ENCODE data around the gene UMAD1. TPM values are rescaled to one million over a fixed set of nuclear protein-coding genes. Genes with fewer than 3 reads are reported as not detected.
"Not testable (repeated sequence)": the region's sequence is repeated elsewhere in the genome, so short reads cannot be mapped to it uniquely, and the experiment has no call there.

UMAD1 gene
- total RNA-seq, 8 experiments from 2014 or later, result 7.8 to 19.1 (median 12.5) TPM

GRCh38 chr7:7820939-7821338 is 180.4 kb downstream of the UMAD1 start:
- 38 to 83% (median 47%) methylated on average over 2 to 3 of the region's 3 CpGs for WGBS, 10 experiments
- H3K4me3 ChIP-seq, result no peak overlapping the region

GRCh38 chr7:7821517-7821916 is 181.0 kb downstream of the UMAD1 start:
- Histone ChIP-seq H3K4me3 (no peak overlapping the region), H3K4me1 (replicated peaks in 1 of 2) (peaks cover 3 to 24% of the 10 kb centered on the region in 2 donors), H3K27ac (no peak overlapping the region)
- in situ Hi-C loops (cut with MboI; ENCODE audit: low pct_unique_long_range_greater_than_20kb in 2 of 9, low sequenced_read_pairs in 9 of 9, unreplicated experiment in 9 of 9), result no loop called here
- WGBS, 10 experiments, result 0 to 100% (median 51%) methylated on average over 1 to 3 of the region's 3 CpGs; no CpG with 5 or more reads in 2 of the 10 experiments
- peak in 3 of 8 experiments; percentile 41 to 71 (median 45) for ATAC-seq (replicated peaks in 6 of 8)

More at GRCh38 chr7:7820939-7821338, 180.4 kb downstream of the UMAD1 start:
- ATAC-seq (replicated peaks in 6 of 8), result no peak
- Histone ChIP-seq H3K27ac (no peak overlapping the region), H3K4me1 (replicated peaks in 1 of 2) (peaks cover 3 to 24% of the 10 kb centered on the region in 2 donors)
- in situ Hi-C loops (cut with MboI; ENCODE audit: low pct_unique_long_range_greater_than_20kb in 2 of 9, low sequenced_read_pairs in 9 of 9, unreplicated experiment in 9 of 9), result no loop called here

GRCh38 chr7:7825294-7825693 is 184.7 kb downstream of the UMAD1 start:
- H3K27ac ChIP-seq; in situ Hi-C loops (cut with MboI; ENCODE audit: low pct_unique_long_range_greater_than_20kb in 2 of 9, low sequenced_read_pairs in 9 of 9, unreplicated experiment in 9 of 9); ATAC-seq (replicated peaks in 6 of 8); H3K4me3 ChIP-seq: not testable (repeated sequence)
- peaks cover 3 to 24% of the 10 kb centered on the region in 2 donors for H3K4me1 ChIP-seq (replicated peaks in 1 of 2)

- in situ Hi-C loops (cut with MboI; ENCODE audit: low pct_unique_long_range_greater_than_20kb in 2 of 9, low sequenced_read_pairs in 9 of 9, unreplicated experiment in 9 of 9), result no loop called here
- Histone ChIP-seq H3K4me3 (no peak overlapping the region), H3K27ac (no peak overlapping the region), H3K4me1 (replicated peaks in 1 of 2) (no peaks in the 10 kb centered on the region)
- WGBS, 10 experiments, result 82 to 100% (median 92%) methylated on average over 1 to 2 of the region's 2 CpGs
- ATAC-seq (replicated peaks in 6 of 8), result peak in 2 of 8 experiments; percentile 33 to 52
Measured at GRCh38 chr7:7829667-7830066, 189.1 kb downstream of the UMAD1 start.

DNA sequence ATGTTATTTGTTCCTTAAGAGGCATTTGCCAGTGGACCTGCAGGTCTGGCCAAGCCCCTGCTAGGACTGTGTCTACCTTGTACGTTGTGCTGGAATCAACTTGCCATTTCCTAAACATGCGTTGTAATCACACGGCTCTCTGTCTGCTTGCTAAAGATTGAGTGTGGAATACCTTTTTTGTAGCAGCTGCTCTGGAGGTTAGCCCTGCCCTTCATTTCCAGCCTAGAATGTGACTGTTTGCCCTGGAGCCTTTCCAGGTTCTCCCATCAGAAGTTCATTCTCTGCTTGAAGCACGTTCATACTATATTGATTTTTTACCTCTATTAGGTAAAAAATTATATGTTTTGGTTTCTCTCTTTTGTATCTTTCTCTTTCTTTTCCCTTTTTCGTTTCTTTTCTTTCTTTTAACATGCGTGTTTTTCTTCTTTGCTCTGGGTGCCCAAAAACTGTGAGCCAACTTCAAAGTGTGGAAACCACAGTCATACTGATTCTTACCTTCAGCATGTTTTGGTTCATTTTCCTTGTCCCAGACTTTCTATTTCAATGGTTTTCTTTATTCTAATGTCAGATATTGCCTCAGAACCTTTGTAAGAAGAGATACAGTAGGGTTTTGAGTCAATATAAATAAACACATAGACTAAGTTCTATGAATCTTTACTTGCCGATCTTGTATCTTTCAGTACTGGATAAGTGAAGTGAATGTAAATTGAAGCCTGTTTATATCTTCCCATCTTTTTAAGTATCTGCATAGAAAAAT is 189.7 kb downstream of the UMAD1 start:
- in situ Hi-C loops (cut with MboI; ENCODE audit: low pct_unique_long_range_greater_than_20kb in 2 of 9, low sequenced_read_pairs in 9 of 9, unreplicated experiment in 9 of 9), result no loop called here
- 58 to 99% (median 85%) methylated on average over 3 to 7 of the region's 7 CpGs for WGBS, 10 experiments
- Histone ChIP-seq H3K27ac (no peak overlapping the region), H3K4me3 (no peak overlapping the region), H3K4me1 (replicated peaks in 1 of 2) (no peaks in the 10 kb centered on the region)
- peak in 2 of 8 experiments; percentile 41 to 52 for ATAC-seq (replicated peaks in 6 of 8)

DNA sequence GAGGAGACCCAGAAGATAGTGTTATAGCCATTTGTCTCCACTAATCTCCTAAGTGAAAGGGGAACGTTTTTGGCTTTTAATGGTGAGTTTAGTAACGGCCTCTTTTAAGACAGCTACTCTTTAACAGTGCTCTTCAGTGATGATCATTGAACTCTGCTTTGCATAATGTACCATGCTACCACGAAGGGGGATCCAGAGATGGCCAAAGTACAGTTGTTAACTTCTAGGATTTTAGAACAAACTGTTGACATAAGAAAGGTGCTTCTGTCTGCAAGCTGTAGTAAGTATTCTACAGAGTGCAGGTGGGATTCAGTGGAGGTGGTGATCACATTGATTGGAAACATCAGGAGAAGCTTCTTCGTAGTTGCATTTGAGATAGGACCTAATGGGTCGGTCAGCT is 192.0 kb downstream of the UMAD1 start:
- Histone ChIP-seq H3K27ac (no peak overlapping the region), H3K4me1 (replicated peaks in 1 of 2) (no peaks in the 10 kb centered on the region), H3K4me3 (no peak overlapping the region)
- in situ Hi-C loops (cut with MboI; ENCODE audit: low pct_unique_long_range_greater_than_20kb in 2 of 9, low sequenced_read_pairs in 9 of 9, unreplicated experiment in 9 of 9), result no loop called here
- no peak for ATAC-seq (replicated peaks in 6 of 8)
- WGBS, 10 experiments, result 63 to 94% (median 86%) methylated on average over 2 to 5 of the region's 5 CpGs; no CpG with 5 or more reads in 1 of the 10 experiments

DNA sequence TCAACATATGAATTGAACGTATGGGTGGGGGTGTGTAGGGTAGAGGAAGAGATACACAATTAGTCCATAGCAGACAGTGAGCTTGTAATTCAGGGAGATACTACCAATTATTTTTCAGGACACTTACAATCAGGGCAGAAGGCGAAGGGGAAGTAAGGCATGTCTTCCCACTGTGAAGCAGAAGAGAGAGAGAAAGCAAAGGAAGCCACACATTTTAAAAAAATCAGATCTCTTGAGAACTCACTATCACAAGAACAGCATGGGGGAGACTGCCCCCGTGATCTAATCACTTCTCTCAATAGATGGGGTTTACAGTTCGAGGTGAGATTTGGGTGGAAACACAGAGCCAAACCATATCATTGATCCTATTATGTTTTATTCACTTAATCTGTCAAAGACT is 194.2 kb downstream of the UMAD1 start:
- Histone ChIP-seq H3K4me3 (no peak overlapping the region), H3K4me1 (replicated peaks in 1 of 2) (no peaks in the 10 kb centered on the region), H3K27ac (no peak overlapping the region)
- in situ Hi-C loops (cut with MboI; ENCODE audit: low pct_unique_long_range_greater_than_20kb in 2 of 9, low sequenced_read_pairs in 9 of 9, unreplicated experiment in 9 of 9), result no loop called here
- no peak for ATAC-seq (replicated peaks in 6 of 8)
- WGBS, 10 experiments, result 20 to 83% (median 52%) methylated on average over 2 to 4 of the region's 4 CpGs; no CpG with 5 or more reads in 1 of the 10 experiments

DNA sequence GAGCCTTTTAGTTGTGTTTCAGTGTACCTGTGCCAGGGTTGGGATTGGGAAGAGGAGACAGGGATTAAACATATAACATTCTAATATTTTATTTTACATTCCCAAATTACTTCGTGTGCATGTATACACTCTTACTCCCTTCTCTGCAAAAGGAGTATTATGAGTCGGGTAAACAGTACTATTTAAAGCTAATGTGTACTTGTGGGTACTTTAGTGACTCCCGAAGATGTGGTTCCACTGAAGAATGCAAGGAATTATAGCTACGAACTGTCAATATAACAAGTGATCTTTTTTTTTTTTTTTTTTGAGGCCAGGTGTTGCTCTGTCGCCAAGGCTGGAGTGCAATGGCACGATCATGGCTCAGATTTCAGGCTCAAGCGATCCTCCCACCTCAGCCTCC is 200.5 kb downstream of the UMAD1 start:
- ATAC-seq (replicated peaks in 6 of 8), result no peak
- H3K27ac ChIP-seq, result no peak overlapping the region
- in situ Hi-C loops (cut with MboI; ENCODE audit: low pct_unique_long_range_greater_than_20kb in 2 of 9, low sequenced_read_pairs in 9 of 9, unreplicated experiment in 9 of 9), result no loop called here
- no peaks in the 10 kb centered on the region for H3K4me1 ChIP-seq (replicated peaks in 1 of 2)
- H3K4me3 ChIP-seq, result no peak overlapping the region
- 40 to 97% (median 92%) methylated on average over 1 to 7 of the region's 7 CpGs; no CpG with 5 or more reads in 2 of the 10 experiments for WGBS, 10 experiments

GRCh38 chr7:7843240-7843639 is 202.7 kb downstream of the UMAD1 start:
- 82 to 100% (median 92%) methylated on average over 1 to 5 of the region's 5 CpGs for WGBS, 10 experiments
- Histone ChIP-seq H3K4me1 (replicated peaks in 1 of 2) (no peaks in the 10 kb centered on the region), H3K4me3 (no peak overlapping the region), H3K27ac (no peak overlapping the region)
- no peak for ATAC-seq (replicated peaks in 6 of 8)
- in situ Hi-C loops (cut with MboI; ENCODE audit: low pct_unique_long_range_greater_than_20kb in 2 of 9, low sequenced_read_pairs in 9 of 9, unreplicated experiment in 9 of 9), result no loop called here

DNA sequence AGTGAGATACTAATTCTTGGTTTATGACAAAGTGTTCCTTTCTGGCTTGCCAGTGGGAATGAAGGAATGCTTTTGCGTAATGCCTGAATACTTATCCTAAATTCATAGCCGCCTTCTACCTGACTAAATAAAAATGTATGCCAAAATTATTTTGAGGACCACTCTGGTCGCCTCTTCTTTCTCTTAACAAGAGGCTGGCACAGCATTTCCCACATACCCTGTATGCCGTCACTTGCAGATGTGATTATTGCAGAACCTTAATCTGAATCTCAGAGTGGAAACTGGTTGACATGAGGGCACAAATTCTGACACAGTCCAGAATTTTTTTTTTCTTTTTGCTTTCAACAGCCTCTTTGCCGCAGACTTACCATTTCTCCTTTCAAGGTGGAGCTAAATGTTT is 203.4 kb downstream of the UMAD1 start:
- H3K4me3 ChIP-seq, result no peak overlapping the region
- no peak for ATAC-seq (replicated peaks in 6 of 8)
- H3K27ac ChIP-seq, result no peak overlapping the region
- in situ Hi-C loops (cut with MboI; ENCODE audit: low pct_unique_long_range_greater_than_20kb in 2 of 9, low sequenced_read_pairs in 9 of 9, unreplicated experiment in 9 of 9), result no loop called here
- WGBS, 10 experiments, result 48 to 80% (median 67%) methylated on average over 2 to 5 of the region's 5 CpGs; no CpG with 5 or more reads in 1 of the 10 experiments
- no peaks in the 10 kb centered on the region for H3K4me1 ChIP-seq (replicated peaks in 1 of 2)

DNA sequence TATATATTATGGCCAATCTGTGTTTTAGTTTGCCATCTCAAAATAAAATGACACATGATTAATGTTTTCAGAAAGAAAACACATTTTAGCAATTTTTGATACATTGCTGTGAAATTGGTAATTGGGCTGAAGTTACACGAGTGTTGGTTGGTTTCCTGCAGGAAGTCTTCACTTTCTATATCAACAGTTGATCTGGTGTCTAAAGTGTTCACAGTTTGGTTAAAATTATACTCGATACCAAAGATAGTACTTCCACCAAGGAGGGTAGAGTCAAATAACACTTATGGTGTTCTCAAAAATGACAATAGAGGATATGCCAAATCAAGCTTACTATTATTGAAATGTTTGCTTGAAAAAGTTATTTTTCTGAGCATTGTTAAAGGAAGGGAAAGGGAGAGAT is 207.7 kb downstream of the UMAD1 start:
- in situ Hi-C loops (cut with MboI; ENCODE audit: low pct_unique_long_range_greater_than_20kb in 2 of 9, low sequenced_read_pairs in 9 of 9, unreplicated experiment in 9 of 9), result no loop called here
- Histone ChIP-seq H3K4me1 (replicated peaks in 1 of 2) (no peaks in the 10 kb centered on the region), H3K4me3 (no peak overlapping the region), H3K27ac (no peak overlapping the region)
- no peak for ATAC-seq (replicated peaks in 6 of 8)
- WGBS, 10 experiments, result 33 to 100% (median 89%) methylated on average over 1 to 2 of the region's 2 CpGs; no CpG with 5 or more reads in 1 of the 10 experiments

- no peak for ATAC-seq (replicated peaks in 6 of 8)
Measured at GRCh38 chr7:7848892-7849291, 208.3 kb downstream of the UMAD1 start.

DNA sequence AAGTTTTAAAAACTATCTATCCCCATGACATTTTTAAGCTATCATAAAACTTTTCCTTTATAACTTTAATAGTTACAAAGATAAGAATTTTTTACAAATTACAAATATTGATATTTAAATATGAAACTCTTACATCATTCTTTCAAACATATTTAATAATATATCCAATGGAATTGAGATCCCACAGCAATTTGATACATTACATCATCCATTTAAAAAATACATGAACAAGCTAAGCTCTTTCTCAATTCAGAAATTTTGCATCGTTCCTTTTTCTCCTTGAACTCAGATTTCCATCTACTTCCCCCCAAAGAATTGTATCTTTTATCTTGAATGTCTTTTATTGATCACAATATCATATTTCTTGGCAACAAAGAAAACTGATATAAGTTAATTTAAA is 209.6 kb downstream of the UMAD1 start:
- in situ Hi-C loops (cut with MboI; ENCODE audit: low pct_unique_long_range_greater_than_20kb in 2 of 9, low sequenced_read_pairs in 9 of 9, unreplicated experiment in 9 of 9), result no loop called here
- no peak for ATAC-seq (replicated peaks in 6 of 8)

More at GRCh38 chr7:7848892-7849291, 208.3 kb downstream of the UMAD1 start:
- WGBS, 10 experiments, result 76 to 100% (median 86%) methylated on average over 1 to 3 of the region's 3 CpGs; no CpG with 5 or more reads in 1 of the 10 experiments
- Histone ChIP-seq H3K4me1 (replicated peaks in 1 of 2) (no peaks in the 10 kb centered on the region), H3K27ac (no peak overlapping the region), H3K4me3 (no peak overlapping the region)
- in situ Hi-C loops (cut with MboI; ENCODE audit: low pct_unique_long_range_greater_than_20kb in 2 of 9, low sequenced_read_pairs in 9 of 9, unreplicated experiment in 9 of 9), result no loop called here

GRCh38 chr7:7851381-7851780 is 210.8 kb downstream of the UMAD1 start:
- no peak overlapping the region for H3K4me3 ChIP-seq
- in situ Hi-C loops (cut with MboI; ENCODE audit: low pct_unique_long_range_greater_than_20kb in 2 of 9, low sequenced_read_pairs in 9 of 9, unreplicated experiment in 9 of 9), result no loop called here
- no peaks in the 10 kb centered on the region for H3K4me1 ChIP-seq (replicated peaks in 1 of 2)
- H3K27ac ChIP-seq, result no peak overlapping the region
- ATAC-seq (replicated peaks in 6 of 8), result peak in 2 of 8 experiments; percentile 42 to 47
- 71 to 100% (median 100%) methylated on average over 1 of the region's 1 CpG; no CpG with 5 or more reads in 1 of the 10 experiments for WGBS, 10 experiments

More for the DNA sequence above, 209.6 kb downstream of the UMAD1 start:
- WGBS, 10 experiments, result 57 to 100% (median 91%) methylated on average over 1 of the region's 1 CpG; no CpG with 5 or more reads in 1 of the 10 experiments
- Histone ChIP-seq H3K4me3 (no peak overlapping the region), H3K27ac (no peak overlapping the region), H3K4me1 (replicated peaks in 1 of 2) (no peaks in the 10 kb centered on the region)
